A673 (cell line): ENCODE data around the gene SDCCAG8. TPM values are rescaled to one million over a fixed set of nuclear protein-coding genes. Genes with fewer than 3 reads are reported as not detected.
"Not testable (repeated sequence)": the region's sequence is repeated elsewhere in the genome, so short reads cannot be mapped to it uniquely, and the experiment has no call there.

ENCODE experiments used
- Bru-seq: library from RNA; stranded (reverse); fragments of 400-500 nt; gene quantifications from one replicate; lab custom pipeline; 2021; lab: Mats Ljungman, UMichigan
- BruChase-seq, 2 experiments: library from RNA; stranded (reverse); fragments of 400-500 nt; gene quantifications; one replicate each; lab custom pipeline; 2021; lab: Mats Ljungman, UMichigan
- BruUV-seq: library from RNA; stranded (reverse); fragments of 400-500 nt; replicated peaks from 2 replicates; lab custom pipeline; 2021; lab: Mats Ljungman, UMichigan
- CTCF ChIA-PET: fragments of 300-600 bp; sonication (Branson Sonifier 250); formaldehyde crosslinking; loops from one replicate; lab custom pipeline; 2022; ENCODE audit warnings: antibody characterized with exemption; lab: Charles Lee
- POLR2A ChIA-PET: fragments of 300-600 bp; sonication (Branson Sonifier 250); formaldehyde crosslinking; loops from one replicate; lab custom pipeline; 2022; ENCODE audit warnings: antibody characterized with exemption; ENCODE audit not compliant: low non-redundant PET; lab: Charles Lee
- DNase-seq: peaks from one replicate; pipeline ENCODE4 v3.0.0-alpha.2; 2015; ENCODE audit warnings: low spot score
- H3K27ac ChIP-seq: fragments of 200-600 bp; sonication (generic); 2 replicates; pipeline ENCODE4 v1.5.1; 2016; ENCODE audit warnings: mixed run types, low read depth, mild to moderate bottlenecking, mixed read lengths, antibody characterized with exemption, low read length; ENCODE audit not compliant: poor library complexity, severe bottlenecking
- H3K27me3 ChIP-seq: fragments of 200-600 bp; sonication (generic); replicated peaks from 2 replicates; pipeline ENCODE4 v1.6.1; 2017; ENCODE audit warnings: mixed run types, low read depth, mild to moderate bottlenecking, mixed read lengths, antibody characterized with exemption, low read length; ENCODE audit not compliant: insufficient read depth, poor library complexity
- H3K36me3 ChIP-seq: fragments of 200-600 bp; sonication (generic); 2 replicates; pipeline ENCODE4 v1.6.1; 2016; ENCODE audit warnings: mixed run types, mild to moderate bottlenecking, mixed read lengths, antibody characterized with exemption, low read length; ENCODE audit not compliant: insufficient read depth, poor library complexity, severe bottlenecking
- H3K4me1 ChIP-seq: fragments of 200-600 bp; sonication (generic); 2 replicates; pipeline ENCODE4 v1.6.1; 2017; ENCODE audit warnings: mixed run types, mild to moderate bottlenecking, mixed read lengths, antibody characterized with exemption, low read length; ENCODE audit not compliant: insufficient read depth, poor library complexity, severe bottlenecking
- H3K4me3 ChIP-seq: fragments of 200-600 bp; sonication (generic); 2 replicates; pipeline ENCODE4 v1.5.1; 2016; ENCODE audit warnings: low read depth, mixed run types, mild to moderate bottlenecking, mixed read lengths, low read length; ENCODE audit not compliant: poor library complexity, severe bottlenecking
- H3K9me3 ChIP-seq: fragments of 200-600 bp; sonication (generic); 2 replicates; pipeline ENCODE4 v1.6.1; 2016; ENCODE audit warnings: mixed run types, low read depth, mild to moderate bottlenecking, mixed read lengths, antibody characterized with exemption, low read length; ENCODE audit not compliant: poor library complexity, severe bottlenecking
- CTCF ChIP-seq: fragments of 300-800, 200-600 bp; sonication (generic); conservative IDR thresholded peaks from 2 replicates; pipeline ENCODE4 v1.5.1; 2017; ENCODE audit warnings: low read depth, mild to moderate bottlenecking, antibody characterized with exemption, low read length, moderate library complexity, mixed read lengths
- EZH2 ChIP-seq: fragments of 200-600 bp; sonication (generic); IDR thresholded peaks from 2 replicates; pipeline ENCODE4 v1.6.1; 2017; ENCODE audit warnings: borderline replicate concordance, low read depth, mild to moderate bottlenecking, mixed read lengths, antibody characterized with exemption, low read length; ENCODE audit not compliant: poor library complexity, severe bottlenecking
- intact Hi-C: fragments of 100-400 bp; cut with micrococcal nuclease; formaldehyde crosslinking; loops from one replicate; pipeline ENCODE4 v1.10.0; 2022; ENCODE audit not compliant: unreplicated experiment
- long read RNA-seq: library from polyadenylated mRNA; stranded (forward); transcript quantifications from one replicate; pipeline ENCODE4 v2.0.0, GENCODE V29; 2022
- total RNA-seq: library from RNA; stranded (reverse); gene quantifications from 2 replicates; pipeline ENCODE4 v1.2.3, GENCODE V29; 2021

The SDCCAG8 gene
- total RNA-seq (9.1 and 9.7 TPM in 2 replicates), Bru-seq, nascent RNA (percentile 51 among the genes with signal in this experiment), BruChase-seq, experiment 1, labeled RNA remaining after a 2-hour chase (percentile 48 among the genes with signal in this experiment), BruChase-seq, experiment 2, labeled RNA remaining after a 6-hour chase (percentile 47 among the genes with signal in this experiment)
- long read RNA-seq, partial matches to known transcripts, result 0 of 9 reads
- long read RNA-seq, other reads (novel, unspliced or antisense), result 8 of 9 reads

GRCh38 chr1:243255791-243256512, at the start of gene SDCCAG8:
Gene SDCCAG8 (plus strand): TSS chr1:243256041. CDS start chr1:243256174, 133 bp downstream.
- Histone ChIP-seq H3K9me3 (no peaks in the 10 kb centered on the region), H3K36me3 (no peaks in the 10 kb centered on the region), H3K4me3 (peak within 1 kb of the TSS; percentile 81), H3K27me3 (no peaks in the 10 kb centered on the region), H3K4me1 (peaks cover 7% of the 10 kb centered on the region), H3K27ac (peak within 1 kb of the TSS; percentile 81)
- BruUV-seq, result TSS peak; percentile 60
- ChIA-PET POLR2A (interaction anchor here (0.6 kb wide), 1 partner anchor 67 kb away, joined by 8 read pairs; no protein-coding TSS in a partner anchor), CTCF (no interaction called here)
- peak; percentile 97 for DNase-seq
- intact Hi-C loops, result no loop called here
- TF ChIP-seq EZH2, result no peak
- TF ChIP-seq CTCF, result no peak

GRCh38 chr1:243211984-243212383, 43.9 kb upstream of the SDCCAG8 start:
- BruUV-seq, H3K36me3 ChIP-seq: not testable (repeated sequence)
- H3K27ac ChIP-seq, result peak overlapping the region; percentile 16

GRCh38 chr1:243213045-243213787, 42.6 kb upstream of the SDCCAG8 start:
- Histone ChIP-seq H3K36me3 (no peaks in the 10 kb centered on the region), H3K27ac (peak overlapping the region; percentile 76), H3K4me1 (peaks cover 18% of the 10 kb centered on the region), H3K4me3 (no peak overlapping the region), H3K27me3 (no peaks in the 10 kb centered on the region), H3K9me3 (no peaks in the 10 kb centered on the region)
- ChIA-PET CTCF (interaction anchor here (0.7 kb wide), 1 partner anchor 101 kb away, joined by 4 read pairs; no protein-coding TSS in a partner anchor), POLR2A (no interaction called here)
- TF ChIP-seq EZH2, result no peak
- TF ChIP-seq CTCF, result no peak
- no TSS peak for BruUV-seq
- intact Hi-C loops, result no loop called here
- peak; percentile 27 for DNase-seq

More at GRCh38 chr1:243211984-243212383, 43.9 kb upstream of the SDCCAG8 start:
- intact Hi-C loops, CTCF ChIA-PET, H3K9me3 ChIP-seq, POLR2A ChIA-PET, H3K27me3 ChIP-seq, H3K4me3 ChIP-seq: not testable (repeated sequence)
- DNase-seq, result peak; percentile 12
- H3K4me1 ChIP-seq, result peaks cover 18% of the 10 kb centered on the region

- H3K36me3 ChIP-seq, DNase-seq, H3K27ac ChIP-seq, H3K4me3 ChIP-seq, H3K27me3 ChIP-seq, BruUV-seq, POLR2A ChIA-PET, CTCF ChIA-PET, intact Hi-C loops, H3K9me3 ChIP-seq: not testable (repeated sequence)
- peaks cover 18% of the 10 kb centered on the region for H3K4me1 ChIP-seq
Measured at GRCh38 chr1:243215276-243215875, 40.5 kb upstream of the SDCCAG8 start.
